H9 (cell line): ENCODE measurements around the gene PTPRK. TPM values are rescaled to one million over a fixed set of nuclear protein-coding genes. Genes with fewer than 3 reads are reported as not detected.

Experiments used
- DNase-seq: peaks from one replicate; pipeline ENCODE4 v3.0.0-alpha.2; 2017
- H2AFZ ChIP-seq: one replicate; pipeline ENCODE4 v1.6.1; 2013; ENCODE audit warnings: mild to moderate bottlenecking, low read length, control low read depth, moderate library complexity
- H2AK5ac ChIP-seq: 2 replicates; pipeline ENCODE4 v1.6.1; 2013; ENCODE audit warnings: low read length, control low read depth, mixed read lengths; ENCODE audit not compliant: insufficient read length
- H2BK120ac ChIP-seq: one replicate; pipeline ENCODE4 v1.6.1; 2013; ENCODE audit warnings: low read depth, mild to moderate bottlenecking, low read length, control low read depth, inconsistent platforms; ENCODE audit not compliant: poor library complexity, severe bottlenecking
- H2BK12ac ChIP-seq: 2 replicates; pipeline ENCODE4 v1.6.1; 2013; ENCODE audit warnings: low read length, control low read depth, mixed read lengths, low read depth; ENCODE audit not compliant: insufficient read length
- H2BK15ac ChIP-seq: 2 replicates; pipeline ENCODE4 v1.6.1; 2013; ENCODE audit warnings: low read depth, low read length, control low read depth
- H2BK20ac ChIP-seq: one replicate; pipeline ENCODE4 v1.6.1; 2013; ENCODE audit warnings: low read depth, mild to moderate bottlenecking, low read length, control low read depth, inconsistent platforms; ENCODE audit not compliant: poor library complexity, severe bottlenecking
- H2BK5ac ChIP-seq: 2 replicates; pipeline ENCODE4 v1.6.1; 2013; ENCODE audit warnings: low read length, control low read depth, mixed read lengths; ENCODE audit not compliant: insufficient read length
- H3K14ac ChIP-seq: 2 replicates; pipeline ENCODE4 v1.6.1; 2013; ENCODE audit warnings: low read length, control low read depth; ENCODE audit not compliant: insufficient read depth
- H3K18ac ChIP-seq: 2 replicates; pipeline ENCODE4 v1.6.1; 2013; ENCODE audit warnings: low read depth, mild to moderate bottlenecking, mixed read lengths, low read length, control low read depth; ENCODE audit not compliant: insufficient read length
- H3K23ac ChIP-seq: 2 replicates; pipeline ENCODE4 v1.6.1; 2013; ENCODE audit warnings: low read length, control low read depth, mixed read lengths, low read depth; ENCODE audit not compliant: insufficient read length
- H3K23me2 ChIP-seq: 2 replicates; pipeline ENCODE4 v1.6.1; 2013; ENCODE audit warnings: low read depth, mild to moderate bottlenecking, mixed read lengths, low read length, control low read depth; ENCODE audit not compliant: insufficient read length, poor library complexity, severe bottlenecking
- H3K27ac ChIP-seq: 2 replicates; pipeline ENCODE4 v1.5.1; 2013; ENCODE audit warnings: low read length, control low read depth, mixed read lengths, low read depth; ENCODE audit not compliant: insufficient read length
- H3K27me3 ChIP-seq: 2 replicates; pipeline ENCODE4 v1.6.1; 2013; ENCODE audit warnings: low read length, control low read depth, inconsistent platforms; ENCODE audit not compliant: insufficient read depth
- H3K4ac ChIP-seq: 2 replicates; pipeline ENCODE4 v1.6.1; 2013; ENCODE audit warnings: low read depth, mild to moderate bottlenecking, control low read depth, inconsistent platforms, low read length, moderate library complexity
- H3K4me1 ChIP-seq: 2 replicates; pipeline ENCODE4 v1.6.1; 2013; ENCODE audit warnings: low read length, control low read depth, inconsistent platforms; ENCODE audit not compliant: insufficient read depth
- H3K4me2 ChIP-seq: 2 replicates; pipeline ENCODE4 v1.6.1; 2013; ENCODE audit warnings: low read length, control low read depth, mixed read lengths; ENCODE audit not compliant: insufficient read length, insufficient read depth
- H3K56ac ChIP-seq: 2 replicates; pipeline ENCODE4 v1.6.1; 2013; ENCODE audit warnings: low read depth, mild to moderate bottlenecking, mixed read lengths, low read length, control low read depth; ENCODE audit not compliant: insufficient read length
- H3K79me1 ChIP-seq: 2 replicates; pipeline ENCODE4 v1.6.1; 2013; ENCODE audit warnings: low read depth, mild to moderate bottlenecking, moderate library complexity, low read length, control low read depth, inconsistent platforms; ENCODE audit not compliant: insufficient read depth, poor library complexity, severe bottlenecking
- H3K79me2 ChIP-seq: 2 replicates; pipeline ENCODE4 v1.6.1; 2013; ENCODE audit warnings: low read length, control low read depth, inconsistent platforms; ENCODE audit not compliant: insufficient read depth
- H3K9ac ChIP-seq: 2 replicates; pipeline ENCODE4 v1.6.1; 2013; ENCODE audit warnings: low read length, control low read depth, mixed read lengths; ENCODE audit not compliant: insufficient read length; ENCODE audit errors: extremely low read depth
- H3K9me3 ChIP-seq: one replicate; pipeline ENCODE4 v1.6.1; 2013; ENCODE audit warnings: low read depth, low read length, inconsistent platforms; ENCODE audit not compliant: control insufficient read depth
- H3T11ph ChIP-seq: one replicate; pipeline ENCODE4 v1.6.1; 2013; ENCODE audit warnings: mild to moderate bottlenecking, low read length, control low read depth, inconsistent platforms
- H4K20me1 ChIP-seq: one replicate; pipeline ENCODE4 v1.6.1; 2013; ENCODE audit not compliant: control insufficient read depth, insufficient read length, insufficient read depth
- H4K5ac ChIP-seq: 2 replicates; pipeline ENCODE4 v1.6.1; 2013; ENCODE audit warnings: low read depth, mild to moderate bottlenecking, mixed read lengths, low read length, control low read depth; ENCODE audit not compliant: insufficient read length
- H4K8ac ChIP-seq: replicated peaks from 2 replicates; pipeline ENCODE4 v1.6.1; 2013; ENCODE audit warnings: low read length, control low read depth, mixed read lengths, low read depth; ENCODE audit not compliant: insufficient read length
- H4K91ac ChIP-seq: 2 replicates; pipeline ENCODE4 v1.6.1; 2013; ENCODE audit warnings: low read depth, mild to moderate bottlenecking, moderate library complexity, mixed read lengths, low read length, control low read depth; ENCODE audit not compliant: insufficient read length
- H3K27ac Mint-ChIP-seq, 3 experiments: 2 replicates in 2 of 3; 3 replicates in 1 of 3; pipeline ENCODE4 v1.8.0; 2020 to 2021; ENCODE audit warnings: mixed read lengths in 3 of 3, mild to moderate bottlenecking in 1 of 3, moderate library complexity in 1 of 3
- H3K27me3 Mint-ChIP-seq: 2 replicates; pipeline ENCODE4 v1.8.0; 2021; ENCODE audit warnings: low read depth, mild to moderate bottlenecking, moderate library complexity, mixed read lengths
- H3K36me3 Mint-ChIP-seq, 3 experiments: 2 replicates in 2 of 3; 3 replicates in 1 of 3; pipeline ENCODE4 v1.8.0; 2020 to 2021; ENCODE audit warnings: low read depth in 3 of 3, mixed read lengths in 3 of 3; ENCODE audit not compliant: insufficient read depth in 1 of 3
- H3K4me1 Mint-ChIP-seq, 2 experiments: 2 replicates each; pipeline ENCODE4 v1.8.0; 2020; ENCODE audit warnings: mixed read lengths in 2 of 2
- H3K4me3 Mint-ChIP-seq, 2 experiments: 2 replicates in 1 of 2; 3 replicates in 1 of 2; pipeline ENCODE4 v1.8.0; 2020 to 2021; ENCODE audit warnings: mild to moderate bottlenecking in 2 of 2, mixed read lengths in 2 of 2, moderate library complexity in 1 of 2
- H3K9me3 Mint-ChIP-seq, 2 experiments: 2 replicates in 1 of 2; 3 replicates in 1 of 2; pipeline ENCODE4 v1.8.0; 2020; ENCODE audit warnings: mild to moderate bottlenecking in 2 of 2, mixed read lengths in 2 of 2, moderate library complexity in 1 of 2
- CTCF ChIP-seq: fragments of 200-600 bp; sonication (generic); conservative IDR thresholded peaks from 3 replicates; pipeline ENCODE4 v1.8.0; 2021; ENCODE audit warnings: antibody characterized with exemption, mild to moderate bottlenecking
- WGBS: extraction: QIAGEN DNeasy Blood & Tissue Kit; methylation state at CpG from one replicate; pipeline ENCODE4 v1.1.7; 2013; ENCODE audit warnings: missing lambda C conversion rate, low lambda C conversion rate, mixed read lengths; ENCODE audit not compliant: insufficient read length; ENCODE audit errors: extremely low coverage; 5-methylcytosine and 5-hydroxymethylcytosine counted together
- total RNA-seq: library from RNA; stranded (reverse); gene quantifications from 2 replicates; pipeline ENCODE4 v1.2.1, GENCODE V29; 2021

Gene PTPRK
- total RNA-seq, 1 experiment from 2014 or later: 47.9 TPM

GRCh38 chr6:128526152-128526914, 5.9 kb upstream of the PTPRK start:
- Histone ChIP-seq H2AFZ (no peak overlapping the region), H3K18ac (no peak overlapping the region), H3K14ac (no peak overlapping the region), H4K91ac (no peak overlapping the region), H2BK120ac (no peak overlapping the region), H4K5ac (no peak overlapping the region), H3K27ac (no peak overlapping the region), H3K4me2 (no peak overlapping the region), H3K9ac (no peak overlapping the region), H4K20me1 (no peaks in the 10 kb centered on the region), H4K8ac (no peak overlapping the region), H3T11ph (no peak overlapping the region), H3K9me3 (no peaks in the 10 kb centered on the region), H3K27me3 (no peaks in the 10 kb centered on the region), H3K23me2 (no peaks in the 10 kb centered on the region), H3K23ac (no peak overlapping the region), H3K4ac (no peak overlapping the region), H2BK15ac (no peak overlapping the region), H2BK20ac (no peak overlapping the region), H3K79me2 (no peaks in the 10 kb centered on the region), H2AK5ac (no peak overlapping the region), H3K56ac (no peak overlapping the region), H3K79me1 (no peaks in the 10 kb centered on the region), H2BK12ac (no peak overlapping the region), H2BK5ac (no peak overlapping the region), H3K4me1 (no peaks in the 10 kb centered on the region)
- H3K4me3 Mint-ChIP-seq: no peak overlapping the region
- H3K27me3 Mint-ChIP-seq: peaks cover 1% of the 10 kb centered on the region; the same call in 1 of the 2 replicates
- no peaks in the 10 kb centered on the region for H3K36me3 Mint-ChIP-seq
- WGBS: no CpG with 5 or more reads among the region's 5 CpGs
- H3K4me1 Mint-ChIP-seq: peaks cover 3 to 13% of the 10 kb centered on the region in 2 experiments
- no peak for TF ChIP-seq CTCF
- no peak for DNase-seq
- no peaks in the 10 kb centered on the region for H3K9me3 Mint-ChIP-seq
- H3K27ac Mint-ChIP-seq: no peak overlapping the region
